Neutrophil (primary cell): Measurements from ENCODE around the gene VPS36.
"Not testable (repeated sequence)": the region's sequence is repeated elsewhere in the genome, so short reads cannot be mapped to it uniquely, and the experiment has no call there.

Experiments used
- H3K27ac ChIP-seq: fragments of 200-600 bp; sonication (generic); 2 replicates; pipeline ENCODE4 v1.5.1; 2016; ENCODE audit warnings: mild to moderate bottlenecking, moderate library complexity
- H3K27me3 ChIP-seq: fragments of 200-600 bp; sonication (generic); 2 replicates; pipeline ENCODE4 v1.6.0; 2016; ENCODE audit warnings: mild to moderate bottlenecking
- H3K36me3 ChIP-seq: fragments of 200-600 bp; sonication (generic); 2 replicates; pipeline ENCODE4 v1.5.1; 2017
- H3K4me1 ChIP-seq, 2 experiments: fragments of 200-600 bp in 1 of 2; sonication (generic) in 1 of 2; 1 replicate in 1 of 2; 2 replicates in 1 of 2; pipeline versions ENCODE4 v1.5.1 to v1.6.1; 2013 to 2016; ENCODE audit warnings: low read depth in 1 of 2, low read length in 1 of 2, mild to moderate bottlenecking in 1 of 2, moderate library complexity in 1 of 2; ENCODE audit not compliant: control insufficient read depth in 1 of 2, insufficient read depth in 1 of 2
- H3K4me3 ChIP-seq, 2 experiments: fragments of 200-600 bp in 1 of 2; sonication (generic) in 1 of 2; 1 replicate in 1 of 2; 2 replicates in 1 of 2; pipeline ENCODE4 v1.5.1; 2013 to 2016; ENCODE audit warnings: low read depth in 1 of 2, low read length in 1 of 2, mild to moderate bottlenecking in 1 of 2, moderate library complexity in 1 of 2
- H3K9me3 ChIP-seq: fragments of 200-600 bp; sonication (generic); 2 replicates; pipeline ENCODE4 v1.5.1; 2016
- CTCF ChIP-seq: fragments of 200-600 bp; sonication (generic); IDR thresholded peaks from 2 replicates; pipeline ENCODE4 v1.5.1; 2016; ENCODE audit warnings: antibody characterized with exemption

Gene VPS36

GRCh38 chr13:52378312-52378711 lies 72.1 kb downstream of the VPS36 start:
- no peak overlapping the region for H3K27ac ChIP-seq
- no peaks in the 10 kb centered on the region for H3K27me3 ChIP-seq
- no peaks in the 10 kb centered on the region for H3K9me3 ChIP-seq
- TF ChIP-seq CTCF: no peak
- H3K4me1 ChIP-seq: no peaks in the 10 kb centered on the region
- H3K36me3 ChIP-seq: no peaks in the 10 kb centered on the region
- H3K4me3 ChIP-seq: no peak overlapping the region

GRCh38 chr13:52377898-52378297 lies 72.5 kb downstream of the VPS36 start:
- H3K9me3 ChIP-seq: no peaks in the 10 kb centered on the region
- no peaks in the 10 kb centered on the region for H3K36me3 ChIP-seq
- H3K4me3 ChIP-seq: no peak overlapping the region
- H3K27ac ChIP-seq: no peak overlapping the region
- H3K4me1 ChIP-seq: no peaks in the 10 kb centered on the region
- no peaks in the 10 kb centered on the region for H3K27me3 ChIP-seq
- TF ChIP-seq CTCF: no peak

- H3K27ac ChIP-seq: no peak overlapping the region
- H3K27me3 ChIP-seq: no peaks in the 10 kb centered on the region
- no peaks in the 10 kb centered on the region for H3K9me3 ChIP-seq
- H3K36me3 ChIP-seq: no peaks in the 10 kb centered on the region
- no peak overlapping the region for H3K4me3 ChIP-seq
- H3K4me1 ChIP-seq: no peaks in the 10 kb centered on the region
- no peak for TF ChIP-seq CTCF
These were observed 75.5 kb downstream of the VPS36 start for GRCh38 chr13:52374873-52375411.

GRCh38 chr13:52374389-52374788 lies 76.0 kb downstream of the VPS36 start:
- no peak for TF ChIP-seq CTCF
- H3K27me3 ChIP-seq: no peaks in the 10 kb centered on the region
- no peaks in the 10 kb centered on the region for H3K9me3 ChIP-seq
- H3K4me3 ChIP-seq: no peak overlapping the region
- H3K27ac ChIP-seq: no peak overlapping the region
- H3K4me1 ChIP-seq: no peaks in the 10 kb centered on the region
- no peaks in the 10 kb centered on the region for H3K36me3 ChIP-seq

GRCh38 chr13:52373277-52373676 lies 77.2 kb downstream of the VPS36 start:
- not testable (repeated sequence) for H3K27me3 ChIP-seq, H3K4me1 ChIP-seq, H3K36me3 ChIP-seq, H3K27ac ChIP-seq, H3K4me3 ChIP-seq, H3K9me3 ChIP-seq

- no peak overlapping the region for H3K4me3 ChIP-seq
- H3K9me3 ChIP-seq: no peaks in the 10 kb centered on the region
- no peak for TF ChIP-seq CTCF
- H3K36me3 ChIP-seq: no peaks in the 10 kb centered on the region
- H3K27me3 ChIP-seq: no peaks in the 10 kb centered on the region
- no peak overlapping the region for H3K27ac ChIP-seq
- no peaks in the 10 kb centered on the region for H3K4me1 ChIP-seq
These were observed 78.6 kb downstream of the VPS36 start for GRCh38 chr13:52371736-52372247.
